HG03175 (cell line): Measurements from ENCODE around the gene SMG5.
"Not testable (repeated sequence)": the region's sequence is repeated elsewhere in the genome, so short reads cannot be mapped to it uniquely, and the experiment has no call there.

Source experiments
- ATAC-seq: cut with Tn5 transposase; IDR thresholded peaks from one replicate; pipeline ENCODE4 v1.9.1; 2021; ENCODE audit warnings: mild to moderate bottlenecking, moderate library complexity; ENCODE audit not compliant: unreplicated experiment

The SMG5 gene

GRCh38 chr1:156282479-156283222 lies at the start of gene SMG5:
TSS of gene SMG5 (minus strand) at chr1:156282825. CDS start at chr1:156282680, 145 bp downstream.
- peak; percentile 84 for ATAC-seq

- ATAC-seq = not testable (repeated sequence)
Measured at GRCh38 chr1:156323179-156323578, 40.6 kb upstream of the SMG5 start.

- ATAC-seq = no peak
Measured at GRCh38 chr1:156320560-156320959, 37.9 kb upstream of the SMG5 start.

GRCh38 chr1:156319664-156320063 lies 37.0 kb upstream of the SMG5 start:
- ATAC-seq = no peak

- ATAC-seq = no peak
Measured at GRCh38 chr1:156316909-156317308, 34.3 kb upstream of the SMG5 start.

- ATAC-seq = no peak
Measured at GRCh38 chr1:156310962-156311361, 28.3 kb upstream of the SMG5 start.

- no peak for ATAC-seq
Measured at GRCh38 chr1:156308078-156308477, 25.5 kb upstream of the SMG5 start.

GRCh38 chr1:156305215-156305614 lies 22.6 kb upstream of the SMG5 start:
- no peak for ATAC-seq

GRCh38 chr1:156303241-156303640 lies 20.6 kb upstream of the SMG5 start:
- ATAC-seq = no peak

GRCh38 chr1:156298852-156299357 lies 16.3 kb upstream of the SMG5 start, which contains the start of gene VHLL:
TSS of gene VHLL (minus strand) at chr1:156299307. CDS start at chr1:156299189, 118 bp downstream.
- no peak for ATAC-seq

- ATAC-seq = no peak
Measured at GRCh38 chr1:156295391-156295947, 12.8 kb upstream of the SMG5 start, which contains the start of gene GLMP. TSS of gene GLMP (minus strand) at chr1:156295679. CDS start at chr1:156295645, 34 bp downstream.

GRCh38 chr1:156293895-156294294 lies 11.3 kb upstream of the SMG5 start:
- ATAC-seq = no peak

- no peak for ATAC-seq
Measured at GRCh38 chr1:156293098-156293434, 10.4 kb upstream of the SMG5 start.

- ATAC-seq = peak; percentile 42
Measured at GRCh38 chr1:156291226-156292061, 8.8 kb upstream of the SMG5 start.

- no peak for ATAC-seq
Measured at GRCh38 chr1:156289857-156290256, 7.2 kb upstream of the SMG5 start.

- ATAC-seq = no peak
Measured at GRCh38 chr1:156286061-156286460, 3.4 kb upstream of the SMG5 start.

- ATAC-seq = no peak
Measured at GRCh38 chr1:156285437-156285836, 2.8 kb upstream of the SMG5 start.

GRCh38 chr1:156284757-156285156 lies 2.1 kb upstream of the SMG5 start:
- no peak for ATAC-seq

GRCh38 chr1:156284112-156284511 lies 1.5 kb upstream of the SMG5 start, which contains the start of gene TMEM79:
TSS of gene TMEM79 (plus strand) at chr1:156284325. CDS start at chr1:156285227, 902 bp downstream.
- no peak for ATAC-seq

- no peak for ATAC-seq
Measured at GRCh38 chr1:156283521-156283920, 896 bp upstream of the SMG5 start.
